GM21381 (cell line): ENCODE results near the gene GRAP.

Source experiments
- ATAC-seq: cut with Tn5 transposase; IDR thresholded peaks from one replicate; pipeline ENCODE4 v1.9.1; 2021; ENCODE audit warnings: mild to moderate bottlenecking, moderate library complexity; ENCODE audit not compliant: unreplicated experiment

The GRAP gene

DNA sequence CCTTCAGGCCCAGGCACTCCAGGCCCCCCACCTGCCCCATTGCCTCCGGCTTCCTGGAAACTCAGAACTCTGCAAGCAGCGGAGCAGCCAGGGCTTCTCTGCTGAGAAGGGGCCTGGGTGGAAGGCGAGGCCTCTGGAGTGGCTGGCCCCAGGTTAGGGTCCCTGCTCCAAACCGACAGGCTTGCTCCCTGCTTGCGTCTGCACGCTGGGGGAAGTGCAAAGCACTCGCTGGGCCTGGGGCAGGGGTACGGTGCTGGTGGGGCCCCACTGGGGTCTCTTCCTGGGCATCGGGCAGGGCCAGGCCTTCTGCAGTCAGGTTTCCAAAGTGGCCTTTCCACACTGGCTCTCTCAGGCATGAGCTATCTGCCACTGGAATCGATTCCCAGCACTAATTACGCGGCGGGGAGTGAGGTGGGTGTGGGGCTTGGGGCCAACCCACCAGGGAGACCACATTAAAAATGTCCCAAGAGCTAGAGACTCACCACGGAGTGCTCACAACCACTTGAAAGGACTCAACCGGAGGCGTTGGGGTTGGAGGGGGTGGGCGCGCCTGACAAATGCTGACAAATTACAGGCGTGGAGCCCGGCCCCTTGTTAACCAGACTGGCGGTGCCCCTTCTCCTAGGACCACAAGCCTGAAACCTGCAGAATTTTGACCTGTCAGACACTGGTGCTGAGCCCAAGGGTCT lies 60.1 kb downstream of the GRAP start:
- ATAC-seq, result no peak

DNA sequence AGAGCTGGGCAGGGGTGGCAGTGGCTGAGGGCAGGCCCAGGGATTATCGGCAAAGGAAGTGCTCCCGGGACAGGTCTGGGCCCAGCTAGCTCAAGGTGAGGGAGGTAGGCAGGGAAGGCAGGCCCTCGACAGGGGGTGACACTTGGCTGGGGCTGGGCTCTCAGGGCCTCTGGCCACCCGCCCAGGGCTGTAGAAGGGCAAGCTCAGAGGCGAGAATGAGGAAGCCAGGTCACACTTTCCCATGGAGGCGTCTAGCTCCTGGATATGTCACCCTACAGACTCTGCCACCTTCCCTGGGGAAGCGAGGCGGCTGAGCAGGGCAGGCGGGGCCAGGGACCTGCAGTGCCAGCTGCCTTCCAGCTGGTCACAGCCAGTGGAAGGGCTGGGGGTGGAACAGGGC lies 61.3 kb downstream of the GRAP start:
- no peak for ATAC-seq

DNA sequence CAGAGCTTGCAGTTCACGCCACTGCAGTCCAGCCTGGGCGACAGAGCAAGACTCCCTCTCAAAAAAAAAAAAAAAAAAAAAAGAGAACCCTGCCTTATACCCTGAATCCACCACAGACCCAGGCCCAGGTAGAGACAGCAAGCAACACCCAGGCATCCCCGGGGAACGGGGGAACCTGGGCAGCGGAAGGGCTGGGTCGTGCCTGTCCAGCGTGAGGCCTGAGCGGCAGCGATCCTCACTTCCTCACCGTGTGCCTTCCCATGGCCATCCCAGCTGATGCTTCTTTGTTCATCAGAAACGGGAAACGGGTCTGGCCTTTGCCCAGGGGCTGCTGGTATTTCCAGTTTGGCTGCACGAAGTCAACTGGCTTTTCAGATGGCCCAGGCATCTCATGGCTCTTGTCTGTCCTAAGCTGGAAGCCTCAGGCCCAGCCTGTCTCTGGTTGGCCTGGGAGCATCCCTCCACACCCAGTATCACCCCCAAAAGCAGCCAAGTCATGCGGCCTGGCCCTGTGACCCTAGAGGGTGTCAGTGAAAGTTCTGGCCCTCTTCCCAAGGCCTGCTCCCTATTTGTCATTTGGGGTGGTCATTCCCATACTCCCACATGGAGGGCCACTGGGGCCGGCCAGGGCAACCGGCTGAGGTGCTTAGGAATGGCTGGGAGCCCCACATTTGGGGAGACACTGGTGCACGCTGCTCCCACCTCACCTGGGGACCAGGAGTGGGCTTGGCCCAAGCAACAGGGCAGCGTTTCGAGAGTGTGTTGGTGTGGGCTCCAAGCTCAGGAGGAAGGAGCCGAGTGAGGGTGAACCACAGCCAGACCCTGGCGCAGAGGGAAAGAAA lies 62.3 kb downstream of the GRAP start:
- no peak for ATAC-seq

DNA sequence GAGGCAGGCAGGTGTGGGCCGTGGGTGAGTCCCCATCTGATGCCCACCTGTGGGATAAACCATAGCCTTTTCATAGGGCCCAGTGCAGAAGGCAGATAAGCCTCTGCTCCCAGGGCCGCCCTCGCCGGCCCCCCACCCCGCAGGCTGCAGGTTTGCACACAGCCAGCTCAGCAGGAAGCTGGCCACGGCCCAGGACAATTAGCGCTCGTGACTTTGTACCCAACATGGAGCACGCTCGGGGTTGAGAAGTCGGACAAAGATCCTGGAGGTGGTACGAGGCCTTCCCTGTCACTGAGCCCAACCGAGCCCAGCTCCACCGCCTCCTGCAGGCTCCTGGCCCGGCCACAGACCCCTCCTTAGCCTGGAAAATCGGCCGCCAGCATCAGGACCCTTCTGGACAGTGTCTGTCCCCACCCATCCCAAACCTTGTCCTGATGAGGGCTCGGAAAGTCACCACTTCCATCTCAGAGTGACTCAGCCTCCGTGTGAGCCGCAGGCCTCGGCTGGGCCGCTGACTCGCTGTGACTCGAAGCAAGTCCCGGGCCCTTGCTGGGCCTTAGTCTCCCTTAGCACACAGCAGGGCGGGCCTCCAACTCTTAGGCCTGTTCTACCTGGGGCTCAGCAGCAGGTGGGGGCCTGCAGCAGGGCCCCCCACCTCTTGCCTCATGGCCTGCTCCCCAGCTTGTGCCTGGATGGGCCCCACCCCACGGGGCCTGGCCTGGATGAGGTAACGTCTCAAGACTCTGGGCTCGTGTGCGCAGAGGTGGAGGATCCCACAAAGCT lies 64.9 kb downstream of the GRAP start:
- no peak for ATAC-seq

DNA sequence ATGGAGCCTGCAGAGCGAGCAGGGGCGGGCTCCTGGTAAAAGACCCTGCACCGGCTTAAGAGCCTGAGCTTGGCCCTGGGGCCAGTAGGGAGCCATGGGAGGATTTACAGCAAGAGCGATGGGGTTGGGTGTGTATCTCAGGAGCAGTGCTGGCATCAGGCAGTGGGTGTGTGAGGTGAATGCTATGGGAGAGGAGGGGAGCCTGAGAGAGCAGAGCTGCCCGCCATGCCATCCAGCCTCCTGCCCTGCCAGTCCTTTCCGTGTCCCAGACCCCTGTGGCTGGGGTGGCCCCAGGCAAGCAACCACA lies 65.5 kb downstream of the GRAP start:
- ATAC-seq, result no peak

DNA sequence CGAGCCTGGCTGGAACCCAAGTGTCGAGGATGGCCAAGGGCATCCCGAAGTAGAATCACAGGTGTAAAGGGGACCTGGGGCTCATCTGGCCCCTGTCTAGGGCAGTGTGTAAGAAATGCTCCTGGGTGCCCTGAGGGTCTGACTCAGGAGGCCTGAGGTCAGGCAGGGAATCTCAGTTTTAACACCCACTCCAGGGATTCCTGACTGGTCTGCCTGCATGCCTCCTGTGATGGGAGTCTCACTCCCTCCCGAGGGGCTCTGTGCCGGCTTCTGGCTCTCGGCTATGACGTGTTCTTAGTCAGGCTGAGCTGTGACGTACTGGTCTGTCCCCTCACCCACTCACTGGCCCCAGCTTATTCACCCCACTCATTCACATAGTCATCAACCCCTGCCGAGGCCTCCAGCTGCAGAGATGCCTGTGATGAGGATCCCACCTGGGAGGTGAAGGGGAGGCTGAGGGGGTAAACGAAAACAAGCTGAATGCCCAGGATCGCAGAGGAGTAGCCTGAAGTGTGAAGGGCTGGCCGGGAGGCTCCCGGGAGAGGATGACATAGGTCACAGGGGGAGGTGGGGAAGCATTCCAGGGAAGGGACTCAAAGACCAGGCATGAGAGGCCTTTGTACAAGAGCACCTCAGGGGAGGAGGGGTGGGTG lies 65.9 kb downstream of the GRAP start:
- no peak for ATAC-seq

DNA sequence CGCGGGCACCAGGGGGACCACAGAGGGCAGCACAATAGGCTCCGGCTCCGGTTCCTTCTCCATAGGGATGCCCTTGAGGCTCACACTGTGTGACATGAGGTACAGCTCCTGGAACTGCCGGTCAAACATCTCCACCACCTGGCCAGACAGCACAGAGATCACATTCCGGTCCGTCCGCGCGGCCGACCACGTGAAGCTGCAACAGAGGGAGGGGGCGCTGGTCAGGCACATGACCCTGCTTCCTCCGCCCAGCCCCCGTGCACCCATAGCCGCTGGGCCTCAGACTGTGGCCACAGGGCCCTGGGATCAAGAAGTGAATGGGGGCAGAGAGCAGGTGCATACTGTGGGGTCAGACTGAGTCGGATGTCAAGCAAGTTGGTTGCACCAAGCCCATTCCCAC lies 68.1 kb downstream of the GRAP start:
- no peak for ATAC-seq

DNA sequence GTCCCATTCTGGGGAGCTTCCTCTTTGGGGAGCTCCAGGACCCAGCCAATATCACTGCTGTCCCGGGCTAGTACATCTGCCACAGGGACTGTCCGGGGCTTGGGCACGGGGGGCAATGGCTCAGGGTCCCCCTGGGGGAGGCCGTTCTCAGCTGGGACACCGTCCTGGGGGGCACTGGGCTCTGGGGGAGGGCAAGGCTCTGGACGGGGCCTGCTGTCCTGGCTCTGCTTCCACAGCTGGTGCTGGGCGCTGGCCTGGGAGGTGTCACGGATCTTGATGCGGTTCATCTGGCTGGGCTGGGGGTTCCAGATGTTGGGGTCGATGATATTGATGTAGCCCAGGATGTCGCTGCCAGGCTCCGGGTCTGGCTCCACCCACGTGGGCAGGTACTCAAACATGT lies 68.7 kb downstream of the GRAP start:
- ATAC-seq, result no peak

DNA sequence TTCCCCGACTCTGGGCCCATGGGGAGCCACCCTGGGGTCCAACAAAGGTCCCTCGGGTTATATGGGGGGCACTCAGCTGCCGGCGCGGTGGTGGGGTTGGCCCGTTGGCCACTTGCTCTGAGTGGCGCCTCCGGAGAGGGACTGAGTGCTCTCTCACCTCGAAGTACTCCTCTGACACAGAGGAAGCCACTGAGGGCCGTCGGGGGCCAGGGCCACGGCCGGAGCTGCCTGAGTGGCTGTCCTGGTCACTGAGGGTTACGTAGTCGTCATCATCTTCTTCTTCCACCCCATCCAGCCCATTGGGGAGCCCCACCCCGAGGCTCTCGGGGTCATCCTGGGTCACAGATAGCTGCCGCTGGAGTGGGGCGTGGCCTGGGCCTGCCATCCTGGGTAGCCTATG lies 69.1 kb downstream of the GRAP start:
- ATAC-seq, result no peak

DNA sequence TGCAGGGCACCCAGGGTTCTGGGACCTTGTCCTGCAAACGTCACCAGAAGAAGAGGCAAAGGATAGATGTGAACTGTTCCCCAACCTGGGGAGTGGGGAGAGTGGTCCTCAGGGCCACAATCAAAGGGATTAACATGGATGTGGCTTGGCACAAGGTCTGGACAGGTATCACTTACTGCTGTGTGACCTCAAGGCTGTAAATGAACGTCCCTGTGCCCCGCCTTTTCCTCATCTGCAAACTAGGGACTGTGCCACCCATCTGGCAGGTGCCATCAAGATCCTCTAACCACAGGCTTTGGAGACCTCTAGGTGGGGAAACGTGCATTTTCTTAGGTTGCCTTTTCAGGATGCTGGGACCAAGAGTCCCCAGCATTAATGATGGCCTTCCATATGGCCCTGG lies 69.7 kb downstream of the GRAP start:
- no peak for ATAC-seq

DNA sequence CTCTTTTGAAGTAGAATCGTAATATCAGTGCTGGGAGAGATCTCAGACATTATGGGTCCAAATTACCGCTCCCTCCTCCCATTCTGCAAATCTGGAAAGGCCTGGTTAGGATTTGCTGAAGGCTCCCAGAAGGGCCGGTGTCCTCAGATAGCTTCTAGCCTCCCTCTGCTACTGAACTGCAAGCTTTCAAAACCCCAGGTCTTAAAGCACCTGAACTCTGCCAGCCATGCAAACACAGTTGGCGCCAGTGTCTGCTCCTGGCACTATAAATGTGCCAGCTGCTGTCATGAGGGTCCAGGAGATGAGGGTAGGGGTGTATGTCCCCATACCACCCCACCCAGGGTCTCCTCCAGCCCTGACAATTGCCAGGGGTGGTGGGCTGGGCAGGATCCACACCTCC lies 70.6 kb downstream of the GRAP start:
- no peak for ATAC-seq

DNA sequence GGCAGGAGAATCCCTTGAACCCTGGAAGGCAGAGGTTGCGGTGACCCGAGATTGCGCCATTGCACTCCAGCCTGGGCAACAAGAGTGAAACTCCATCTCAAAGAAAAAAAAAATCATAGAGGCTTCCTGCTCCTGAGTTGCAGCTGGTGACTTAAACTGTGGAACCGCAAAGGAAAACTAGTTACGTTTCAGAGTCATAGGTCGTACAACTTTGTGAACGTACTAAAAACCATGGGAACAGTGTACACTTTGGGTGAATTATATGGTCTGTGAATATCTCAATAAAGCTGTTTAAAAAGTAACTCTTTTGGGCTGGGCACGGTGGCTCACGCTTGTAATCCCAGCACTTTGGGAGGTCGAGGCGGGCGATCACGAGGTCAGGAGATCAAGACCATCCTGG lies 71.2 kb downstream of the GRAP start:
- no peak for ATAC-seq

DNA sequence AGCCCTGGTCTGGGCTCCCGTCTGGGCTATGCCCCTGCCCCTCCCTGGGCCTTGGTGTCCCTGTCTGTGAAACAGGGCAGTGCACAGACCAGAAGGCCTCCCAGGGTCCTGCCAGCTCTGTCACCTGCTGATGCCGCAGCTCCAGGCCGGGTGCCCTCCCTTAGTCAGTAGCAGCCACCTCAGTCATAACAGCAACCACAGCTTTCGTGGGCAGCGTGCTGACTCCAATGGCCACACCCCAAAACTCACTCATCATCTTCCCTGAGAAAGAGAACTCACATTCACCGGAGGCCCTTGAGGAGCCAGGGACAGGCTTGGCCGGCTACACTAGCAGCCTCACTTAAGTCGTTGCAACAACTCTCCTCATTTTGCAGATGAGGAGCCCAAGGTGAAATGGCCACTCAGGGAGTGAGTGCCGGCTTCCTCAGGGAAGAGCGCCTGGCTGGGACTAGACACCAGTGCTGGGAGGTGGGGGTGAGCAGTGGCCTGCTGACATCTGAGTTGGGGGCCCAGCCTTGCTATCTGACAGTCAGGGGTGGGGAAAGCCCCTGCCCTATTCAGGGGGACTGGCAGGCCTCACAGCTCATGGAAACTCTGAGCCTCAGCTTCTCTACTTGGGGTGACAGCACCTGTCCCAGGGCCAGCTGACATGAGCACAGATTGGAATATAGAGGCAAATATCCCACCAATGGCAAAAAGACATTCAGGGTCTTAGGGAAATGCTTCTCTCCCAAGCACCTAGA lies 72.2 kb downstream of the GRAP start:
- ATAC-seq, result no peak

DNA sequence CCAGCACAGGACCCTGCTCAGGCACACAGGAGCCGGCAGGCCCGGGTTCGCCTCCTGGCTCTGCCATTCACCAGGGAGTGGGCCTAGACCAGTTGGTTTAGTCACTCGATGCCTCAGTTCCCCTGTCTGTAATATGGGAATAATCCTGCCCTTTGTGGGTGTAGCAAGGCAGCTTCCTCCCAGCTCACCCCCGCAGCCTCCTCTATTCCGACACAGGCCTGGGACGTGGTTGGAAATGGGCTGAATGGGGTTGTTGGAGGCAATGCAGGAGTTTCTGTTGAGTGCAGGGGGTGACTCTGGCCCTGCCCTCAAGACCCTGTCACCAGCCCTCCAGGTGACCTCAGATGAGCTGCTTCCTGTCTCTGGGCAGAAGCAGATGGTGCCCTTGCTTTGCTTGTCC lies 75.0 kb downstream of the GRAP start:
- ATAC-seq, result no peak
